GM21423 (cell line): ENCODE results near the gene SGO1.

Source experiments
- ATAC-seq: cut with Tn5 transposase; IDR thresholded peaks from one replicate; pipeline ENCODE4 v1.9.1; 2021; ENCODE audit warnings: mild to moderate bottlenecking, moderate library complexity; ENCODE audit not compliant: unreplicated experiment

SGO1 gene

DNA sequence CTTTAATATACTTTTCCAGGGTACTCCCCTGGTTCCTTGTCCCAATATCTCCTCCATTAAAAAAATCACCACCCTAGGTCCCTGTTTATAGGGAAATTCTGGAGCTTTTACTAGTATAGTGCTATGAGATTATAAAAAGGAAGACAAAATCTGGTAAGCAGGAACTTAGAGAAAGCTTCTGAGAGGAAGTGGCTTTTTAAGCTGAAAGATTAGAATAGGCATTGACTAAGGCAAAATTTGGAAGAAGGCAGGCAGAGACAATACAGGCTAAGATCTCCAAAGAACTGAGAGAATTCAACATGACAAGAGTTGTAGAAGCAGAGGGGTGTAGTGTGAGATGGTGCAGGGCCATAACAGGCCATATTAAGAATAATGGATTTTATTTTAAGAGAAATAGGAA is 25.8 kb downstream of the SGO1 start:
- ATAC-seq: no peak

DNA sequence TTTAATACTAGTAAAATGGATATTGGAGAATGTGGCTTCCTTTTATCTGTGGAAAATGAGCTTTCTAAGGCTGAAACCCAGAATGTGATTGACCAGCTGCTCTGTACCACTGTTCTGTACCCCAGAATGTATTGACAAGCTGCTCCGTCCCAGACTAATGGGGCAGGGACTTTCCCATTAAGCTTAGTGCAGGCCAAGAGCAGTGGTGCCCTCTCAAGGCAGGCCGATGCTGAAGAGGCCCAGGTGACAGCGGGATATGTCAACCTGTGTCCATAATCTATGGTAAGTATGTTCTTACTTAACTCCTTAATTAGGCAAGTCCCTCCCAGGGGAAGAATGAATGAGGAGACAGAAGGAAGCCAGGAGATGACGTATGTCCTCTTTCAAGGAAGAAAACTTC is 31.1 kb downstream of the SGO1 start:
- peak; percentile 42 for ATAC-seq

DNA sequence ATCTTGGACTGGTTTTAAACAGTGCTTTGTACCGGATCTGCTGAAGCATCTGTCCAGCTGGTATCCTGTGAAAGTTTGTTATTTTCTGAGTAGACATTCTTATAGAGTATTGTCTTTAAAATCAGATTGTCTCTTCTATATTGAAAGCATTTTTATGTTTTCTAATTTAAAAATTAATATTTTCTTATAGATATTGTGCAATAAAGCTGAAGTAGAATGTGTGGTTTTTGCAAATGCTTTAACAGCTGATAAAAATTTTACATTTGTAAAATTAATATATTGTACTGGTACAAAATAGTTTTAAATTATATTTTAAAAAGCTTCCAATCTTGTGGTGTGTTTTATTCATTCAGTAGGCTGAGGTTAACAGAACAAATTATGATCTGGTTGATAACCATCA is 31.9 kb downstream of the SGO1 start:
- no peak for ATAC-seq

DNA sequence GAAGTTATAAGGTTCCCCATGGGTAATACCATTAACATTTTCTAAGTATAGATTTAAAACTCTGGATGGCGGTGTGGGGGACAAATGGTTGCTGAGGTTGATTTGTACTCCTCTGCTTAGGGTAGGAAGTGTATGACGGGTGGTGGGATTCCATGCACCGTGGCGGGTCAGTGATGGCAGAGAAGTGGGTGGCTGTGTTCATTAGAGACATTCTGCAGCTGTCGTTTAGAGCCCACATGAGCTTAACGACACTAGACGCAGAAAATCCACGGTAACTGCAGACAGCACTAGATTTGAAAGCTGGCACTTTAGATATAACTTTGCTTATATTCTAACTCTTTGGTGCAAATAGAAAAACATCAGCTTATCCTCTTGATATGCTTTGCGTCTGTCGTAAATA is 37.5 kb downstream of the SGO1 start:
- no peak for ATAC-seq

DNA sequence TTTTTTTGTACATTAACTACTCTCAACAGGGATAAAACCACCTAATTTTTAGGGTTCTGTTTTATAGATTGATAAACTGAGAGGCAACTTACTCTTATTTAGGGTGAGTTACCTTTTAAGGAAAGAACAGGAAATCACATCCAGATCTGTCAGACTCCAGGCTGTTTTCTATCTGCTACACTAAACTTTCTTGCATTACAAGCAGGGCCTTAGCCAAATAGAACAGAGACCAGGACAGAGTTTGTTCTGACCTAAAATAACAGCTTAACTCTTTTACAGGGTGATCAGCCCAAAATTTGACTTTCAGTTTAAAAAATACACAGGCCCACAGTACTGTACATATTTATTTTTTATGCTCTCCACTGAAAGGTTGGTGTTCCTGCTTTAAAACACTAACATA is 38.6 kb downstream of the SGO1 start:
- no peak for ATAC-seq

DNA sequence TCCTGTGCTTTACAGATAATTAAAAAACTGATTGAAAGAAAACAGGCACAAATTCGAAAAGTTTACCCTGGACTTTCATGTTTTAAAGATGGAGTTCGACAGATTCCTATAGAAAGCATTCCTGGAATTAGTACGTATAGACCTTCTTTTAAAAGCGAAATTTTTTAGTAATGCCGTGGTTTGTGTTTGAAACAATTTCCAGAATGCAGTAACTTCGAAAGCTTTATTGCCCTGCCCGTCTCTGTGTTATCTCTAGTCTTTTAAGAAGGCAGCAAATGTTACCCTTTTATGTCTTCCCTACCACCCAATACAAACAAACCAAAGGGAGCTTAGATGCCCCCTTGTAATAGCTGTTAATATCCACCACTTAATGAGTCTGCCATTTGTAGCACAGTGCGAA is 39.7 kb downstream of the SGO1 start:
- ATAC-seq: no peak

DNA sequence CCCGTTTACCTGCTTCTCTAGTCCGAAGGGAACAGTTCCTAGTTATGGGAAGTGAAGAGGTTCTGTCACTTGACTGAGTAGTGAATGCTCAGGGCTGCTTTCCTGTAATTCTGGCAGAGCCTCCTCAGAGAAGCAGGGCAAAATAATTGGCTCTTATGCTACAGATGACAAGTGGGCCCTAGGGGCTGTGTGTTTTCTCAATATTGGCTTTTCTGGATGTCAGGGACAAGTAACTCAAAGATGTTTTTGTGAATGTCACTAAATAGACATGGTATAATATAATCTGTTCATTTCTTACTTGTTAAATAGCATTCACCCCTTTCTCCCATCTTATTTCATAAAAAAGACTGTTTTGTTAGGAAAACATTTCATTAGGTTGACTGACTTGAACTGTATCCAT is 40.1 kb downstream of the SGO1 start:
- ATAC-seq: no peak

DNA sequence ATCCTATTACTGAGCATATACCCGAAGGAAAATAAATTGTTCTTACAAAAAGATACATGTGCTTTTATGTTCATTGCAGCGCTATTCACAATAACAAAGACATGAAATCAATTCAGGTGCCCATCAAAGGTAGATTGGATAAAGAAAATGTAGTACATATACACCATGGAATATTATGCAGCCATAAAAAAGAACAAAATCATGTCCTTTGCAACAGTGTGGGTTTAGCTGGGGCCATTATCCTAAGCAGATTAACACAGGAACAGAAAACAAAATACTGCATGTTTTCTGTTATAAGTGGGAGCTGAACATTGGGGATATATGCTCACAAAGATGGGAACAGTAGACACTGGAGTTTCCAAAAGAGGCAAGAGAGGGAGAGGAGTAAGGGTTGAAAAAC is 42.5 kb downstream of the SGO1 start:
- no peak for ATAC-seq

DNA sequence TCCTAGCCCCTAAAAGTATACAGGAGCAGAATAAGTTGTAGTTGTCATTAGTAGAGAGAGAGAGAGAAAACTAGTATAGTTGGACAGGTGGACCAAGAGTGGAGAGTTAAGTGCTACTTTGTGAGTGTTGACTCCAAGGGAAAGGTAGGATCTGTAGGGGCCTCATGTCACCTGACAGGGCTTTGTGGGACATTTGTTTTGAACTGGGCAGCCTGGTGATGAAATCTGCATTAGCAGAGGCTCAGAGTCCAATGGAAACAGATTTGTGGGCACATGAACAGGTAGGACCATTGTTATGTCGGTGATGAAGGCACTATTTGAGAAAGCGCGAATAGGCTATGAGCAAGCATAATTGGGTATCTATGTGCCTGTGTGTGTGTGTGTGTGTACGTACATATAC is 43.5 kb downstream of the SGO1 start:
- ATAC-seq: no peak

DNA sequence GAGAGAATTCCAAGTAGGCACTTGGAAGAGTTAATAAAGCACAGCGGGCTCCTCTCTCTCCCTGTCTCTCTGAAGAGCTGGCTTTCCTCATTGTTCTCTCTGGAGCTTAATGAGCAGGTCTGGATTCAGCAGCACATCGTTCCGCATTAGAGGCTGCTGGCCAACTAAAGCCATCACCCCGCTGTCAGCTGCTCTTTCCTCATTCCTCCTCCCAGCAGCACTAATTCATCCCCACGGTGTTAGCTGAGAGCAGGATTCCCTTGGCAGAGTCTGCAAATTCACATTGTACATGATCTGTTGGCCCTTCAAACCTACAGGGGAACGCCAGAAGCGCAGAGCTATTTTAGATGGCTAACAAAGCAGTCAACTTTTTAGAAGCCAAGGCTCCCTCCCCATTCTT is 44.2 kb downstream of the SGO1 start:
- ATAC-seq: no peak

DNA sequence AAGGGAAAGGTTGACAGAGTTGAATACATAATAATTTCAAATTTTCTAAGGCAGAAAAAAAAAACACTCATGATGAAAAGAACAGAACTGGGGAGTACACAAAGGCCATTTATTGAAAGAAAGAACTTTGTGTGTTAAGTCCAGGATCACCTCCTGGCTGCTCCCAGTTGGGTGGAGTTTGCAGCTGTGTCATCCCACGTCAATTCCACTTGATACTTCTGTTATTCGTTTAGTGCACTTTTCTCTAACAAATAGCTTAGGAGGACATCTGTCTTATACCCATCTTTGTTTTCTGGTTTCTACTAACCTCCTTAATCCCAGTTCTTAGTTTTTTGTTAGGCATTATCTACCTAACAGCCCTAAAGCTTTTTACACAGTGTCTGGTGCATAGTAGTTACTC is 44.7 kb downstream of the SGO1 start:
- no peak for ATAC-seq

DNA sequence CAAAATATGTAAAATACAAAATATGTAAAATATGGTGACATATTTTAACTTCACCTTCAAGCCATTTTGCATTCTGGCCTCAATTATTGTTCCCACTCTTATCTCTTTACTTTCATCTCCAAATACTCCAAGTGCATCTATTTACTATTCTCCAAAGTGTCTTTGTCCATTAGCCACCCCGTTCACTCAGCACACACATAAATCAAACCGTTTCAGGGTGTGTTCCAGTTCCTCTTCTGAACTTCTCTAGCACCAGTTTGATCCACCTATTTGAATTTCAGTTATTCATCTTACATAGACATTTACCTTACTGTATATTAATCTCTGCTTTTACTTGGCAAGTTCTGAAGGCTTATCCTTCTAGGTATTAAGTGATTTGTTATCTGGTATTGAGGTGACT is 45.1 kb downstream of the SGO1 start:
- no peak for ATAC-seq

DNA sequence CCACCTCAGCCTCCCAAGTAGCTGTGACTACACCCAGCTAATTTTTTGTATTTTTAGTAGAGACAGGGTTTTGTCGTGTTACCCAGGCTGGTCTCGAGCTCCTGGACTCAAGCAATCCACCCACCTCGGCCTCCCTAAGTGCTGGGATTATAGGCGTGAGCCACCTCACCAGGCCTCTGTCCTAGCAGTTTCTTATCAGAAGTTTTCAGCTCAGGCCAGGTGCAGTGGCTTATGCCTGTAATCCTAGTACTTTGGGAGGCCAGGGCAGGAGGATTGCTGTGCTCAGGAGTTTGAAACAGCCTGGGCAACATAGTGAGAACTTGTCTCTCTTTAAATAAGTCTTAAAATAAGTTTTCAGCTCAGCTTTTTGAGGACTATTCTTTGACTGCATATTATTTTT is 48.4 kb downstream of the SGO1 start:
- no peak for ATAC-seq

DNA sequence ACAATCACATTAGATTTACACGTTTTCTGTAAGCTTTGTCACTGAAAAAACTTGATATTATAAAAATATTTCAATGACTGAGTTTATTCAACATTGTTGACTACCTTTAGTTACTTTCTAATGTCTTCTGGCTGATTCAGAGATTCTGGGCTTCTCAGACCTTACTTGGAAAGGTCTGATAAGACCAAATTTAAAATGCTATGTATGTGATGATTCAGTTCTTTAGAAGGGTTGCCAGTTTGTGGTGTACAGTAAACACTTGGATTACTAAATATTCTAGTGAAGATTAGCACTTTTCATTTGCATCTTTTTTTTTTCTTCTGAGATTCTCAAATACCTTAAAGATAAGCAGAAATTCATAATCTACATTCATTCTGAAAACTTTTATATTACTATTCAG is 49.8 kb downstream of the SGO1 start:
- no peak for ATAC-seq

DNA sequence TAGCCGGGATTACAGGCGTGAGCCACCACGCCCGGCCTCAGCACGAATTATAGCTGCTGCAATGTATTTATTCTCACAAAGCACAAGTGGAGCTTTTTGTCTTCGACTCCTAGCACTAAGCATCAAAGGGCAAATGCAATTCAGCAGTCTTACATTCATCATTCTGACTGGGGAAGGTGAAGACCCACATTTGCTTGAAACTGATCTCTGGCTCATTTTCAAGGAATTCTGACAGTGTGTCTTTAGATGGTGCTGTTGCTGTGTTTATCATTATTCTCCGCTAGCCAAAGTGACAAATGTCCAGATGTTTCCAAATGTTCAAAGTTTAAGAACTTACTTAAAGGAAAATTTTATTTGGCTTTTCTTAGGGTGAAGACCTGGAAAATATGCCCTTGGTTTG is 55.9 kb downstream of the SGO1 start:
- no peak for ATAC-seq

DNA sequence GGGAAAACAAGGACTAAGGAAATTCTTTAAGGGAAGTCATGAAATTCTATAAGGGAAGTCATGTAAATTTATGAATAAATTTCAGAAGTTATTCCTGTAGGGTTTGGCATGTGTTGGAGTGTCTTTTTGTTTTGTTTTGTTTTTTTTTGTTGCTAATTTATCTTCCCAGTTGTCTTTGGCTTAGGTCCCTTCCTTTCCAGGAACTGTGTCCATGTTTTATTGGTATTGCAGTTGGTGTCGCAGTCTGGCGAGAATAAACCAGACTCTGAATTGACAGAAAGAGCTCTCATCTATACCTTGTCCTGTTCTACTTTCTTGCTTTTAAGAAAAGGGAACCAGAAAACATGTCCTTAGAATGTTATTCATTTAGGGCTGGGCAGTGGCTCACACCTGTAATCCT is 57.6 kb downstream of the SGO1 start:
- ATAC-seq: no peak

DNA sequence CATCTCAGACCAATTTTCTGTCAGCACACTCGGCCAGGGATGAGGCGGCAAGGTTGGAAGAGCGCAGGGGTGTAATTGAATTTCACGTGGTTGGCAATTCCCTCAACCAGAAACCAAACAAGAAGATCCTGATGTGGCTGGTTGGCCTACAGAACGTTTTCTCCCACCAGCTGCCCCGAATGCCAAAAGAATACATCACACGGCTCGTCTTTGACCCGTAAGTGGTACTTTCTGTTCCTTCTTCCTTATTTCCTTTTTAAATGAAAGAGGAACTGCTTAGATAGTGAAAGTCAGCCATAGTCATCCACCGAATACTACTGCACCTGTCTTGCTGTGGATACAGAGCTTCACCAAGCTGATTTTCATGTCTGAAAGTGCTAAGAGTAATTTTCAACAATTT is 60.1 kb downstream of the SGO1 start:
- peak; percentile 100 for ATAC-seq

DNA sequence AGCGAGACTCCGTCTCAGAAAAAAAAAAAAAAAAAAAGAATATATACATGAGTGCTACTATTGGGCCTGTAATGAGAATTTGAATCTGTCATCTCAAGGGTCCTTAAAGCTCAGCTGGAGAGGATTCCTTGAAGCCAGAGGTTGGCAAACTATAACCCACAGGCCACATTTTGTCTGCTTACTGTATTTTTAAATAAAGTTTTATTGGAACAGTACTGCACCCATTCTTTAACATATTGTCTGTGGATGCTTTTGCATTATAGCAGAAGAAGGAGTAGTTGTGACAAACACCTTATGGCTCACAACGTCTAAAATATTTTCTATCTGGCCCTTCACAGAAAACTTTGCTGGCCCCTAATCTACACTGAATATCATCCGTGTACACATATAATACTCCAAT is 60.7 kb downstream of the SGO1 start:
- no peak for ATAC-seq

DNA sequence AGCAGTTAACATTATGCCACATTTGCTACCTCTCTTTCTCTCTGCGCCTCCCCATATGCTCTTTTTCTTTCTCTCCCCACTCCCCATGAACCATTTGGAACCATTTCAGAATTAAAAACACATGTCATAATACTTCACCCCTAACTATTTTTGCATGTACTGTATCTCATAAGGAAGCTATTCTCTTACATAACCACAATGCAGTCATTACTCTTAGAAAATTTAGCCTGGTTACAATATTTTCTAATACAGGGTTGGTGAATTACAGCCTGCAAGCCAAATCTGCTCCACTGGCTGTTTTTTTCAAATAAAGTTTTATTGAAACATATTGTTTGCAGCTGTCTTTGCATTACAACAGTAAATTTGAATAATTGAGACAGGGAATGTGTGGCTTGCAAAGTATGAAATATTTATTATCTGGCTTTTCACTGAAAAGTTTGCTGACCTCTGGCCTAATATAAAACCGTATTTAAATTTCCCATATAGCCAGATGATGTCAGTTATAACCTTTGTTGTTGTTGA is 62.8 kb downstream of the SGO1 start:
- no peak for ATAC-seq

DNA sequence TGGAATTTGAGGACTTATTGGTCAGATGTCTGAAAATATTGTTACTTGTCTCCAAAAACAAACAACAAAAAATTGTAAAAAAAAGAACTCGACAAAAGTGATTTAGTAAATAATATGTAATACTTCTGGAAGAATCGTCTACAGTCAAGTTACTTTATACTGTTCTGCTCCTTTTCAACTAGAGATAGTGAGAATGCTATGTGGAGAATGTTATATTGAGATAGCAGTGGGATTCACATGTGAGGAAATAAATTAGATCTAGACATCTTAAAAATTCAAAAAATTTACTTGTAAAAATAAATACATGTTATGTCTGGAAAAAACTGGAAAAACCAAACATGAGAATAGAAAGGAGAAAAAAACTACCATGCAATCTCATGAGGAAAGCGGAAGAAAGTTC is 64.9 kb downstream of the SGO1 start:
- no peak for ATAC-seq
